HepG2 (cell line): ENCODE measurements around the gene HOXA6. TPM values are rescaled to one million over a fixed set of nuclear protein-coding genes. Genes with fewer than 3 reads are reported as not detected.

ENCODE experiments used
- ATF5 ChIP-seq: sonication (generic); formaldehyde crosslinking; IDR thresholded peaks from 2 replicates; pipeline ENCODE4 v1.4.0; 2020; ENCODE audit warnings: mild to moderate bottlenecking, low read depth, missing genetic modification reagents
- BRCA1 ChIP-seq: sonication (generic); formaldehyde crosslinking; IDR thresholded peaks from 2 replicates; pipeline ENCODE4 v1.4.0; 2020; ENCODE audit warnings: missing genetic modification reagents
- EEA1 ChIP-seq: sonication (generic); formaldehyde crosslinking; IDR thresholded peaks from 2 replicates; pipeline ENCODE4 v1.5.1; 2020; ENCODE audit warnings: mild to moderate bottlenecking, missing genetic modification reagents, borderline replicate concordance
- NFYC ChIP-seq: IDR thresholded peaks from 2 replicates; pipeline ENCODE4 v1.6.1; 2016; ENCODE audit warnings: missing genetic modification reagents, missing compliant biosample characterization
- NKX3-1 ChIP-seq: sonication (generic); formaldehyde crosslinking; IDR thresholded peaks from 2 replicates; pipeline ENCODE4 v1.5.0; 2020; ENCODE audit warnings: missing genetic modification reagents
- PAXIP1 ChIP-seq: sonication (generic); formaldehyde crosslinking; conservative IDR thresholded peaks from 2 replicates; pipeline ENCODE4 v1.4.0; 2020; ENCODE audit warnings: mild to moderate bottlenecking, missing genetic modification reagents, moderate library complexity
- PHF20 ChIP-seq: sonication (generic); formaldehyde crosslinking; IDR thresholded peaks from 2 replicates; pipeline ENCODE4 v1.5.0; 2020; ENCODE audit warnings: mild to moderate bottlenecking, missing genetic modification reagents
- SOX6 ChIP-seq, 2 experiments: fragments of 450-650 bp in 1 of 2; sonication (generic) in 1 of 2; formaldehyde crosslinking in 1 of 2; IDR thresholded peaks; 2 replicates each; pipeline versions ENCODE4 v1.4.0 to v1.6.1; 2017 to 2020; ENCODE audit warnings: antibody characterized with exemption in 1 of 2, mild to moderate bottlenecking in 1 of 2, missing genetic modification reagents in 1 of 2
- SP140L ChIP-seq: sonication (generic); formaldehyde crosslinking; IDR thresholded peaks from 2 replicates; pipeline ENCODE4 v1.4.0; 2020; ENCODE audit warnings: missing genetic modification reagents, borderline replicate concordance
- THAP8 ChIP-seq: sonication (generic); formaldehyde crosslinking; IDR thresholded peaks from 2 replicates; pipeline ENCODE4 v1.5.1; 2020; ENCODE audit warnings: missing genetic modification reagents, mild to moderate bottlenecking, borderline replicate concordance
- ZBTB39 ChIP-seq: sonication (generic); formaldehyde crosslinking; IDR thresholded peaks from 2 replicates; pipeline ENCODE4 v1.5.0; 2020; ENCODE audit warnings: missing genetic modification reagents
- ZNF333 ChIP-seq: sonication (generic); formaldehyde crosslinking; IDR thresholded peaks from 2 replicates; pipeline ENCODE4 v1.4.0; 2020; ENCODE audit warnings: mild to moderate bottlenecking, missing genetic modification reagents, borderline replicate concordance
- ZNF577 ChIP-seq: sonication (generic); formaldehyde crosslinking; IDR thresholded peaks from 2 replicates; pipeline ENCODE4 v1.4.0; 2020; ENCODE audit warnings: mild to moderate bottlenecking, low read depth, missing genetic modification reagents, borderline replicate concordance
- ZNF687 ChIP-seq: sonication (generic); formaldehyde crosslinking; IDR thresholded peaks from 2 replicates; pipeline ENCODE4 v1.5.1; 2020; ENCODE audit warnings: mild to moderate bottlenecking, missing genetic modification reagents, moderate library complexity
- ZNF747 ChIP-seq: sonication (generic); formaldehyde crosslinking; IDR thresholded peaks from 2 replicates; pipeline ENCODE4 v1.8.1; 2023; ENCODE audit warnings: missing genetic modification reagents, mild to moderate bottlenecking, borderline replicate concordance
- ZNF768 ChIP-seq: sonication (generic); formaldehyde crosslinking; IDR thresholded peaks from 2 replicates; pipeline ENCODE4 v1.4.0; 2020; ENCODE audit warnings: missing genetic modification reagents
- ZSCAN22 ChIP-seq: sonication (generic); formaldehyde crosslinking; IDR thresholded peaks from 2 replicates; pipeline ENCODE4 v1.4.0; 2020; ENCODE audit warnings: mild to moderate bottlenecking, missing genetic modification reagents
- polyA plus RNA-seq, 8 experiments: library from polyadenylated mRNA; depleted of rRNA in 3 of 8; stranded (reverse) in 7 of 8; unstranded in 1 of 8; fragments of >200 nt; fragmentation: Illumina TruSeq in 4 of 8; extraction: Trizol in 4 of 8; gene quantifications; 2 replicates each; pipeline versions ENCODE4 v1.2.1 to v1.2.3, GENCODE V29; 2011 to 2016; ENCODE audit warnings: low read depth in 4 of 8, missing spikeins in 1 of 8, mixed read lengths in 1 of 8; ENCODE audit not compliant: insufficient read depth in 1 of 8
- total RNA-seq, 5 experiments: library from RNA; depleted of rRNA; stranded (reverse); fragments of >200 nt; fragmentation: Illumina TruSeq; extraction: Trizol; gene quantifications; 2 replicates each; pipeline ENCODE4 v1.2.3, GENCODE V29; 2016; ENCODE audit warnings: low read depth in 1 of 5

HOXA6 gene
- total and polyA plus RNA-seq, 2 of the 13 experiments (the other 11 are each of a cell fraction or from before 2014, with no cell fraction given) = 1.3 to 1.5 TPM

GRCh38 chr7:27129729-27130539 is 17.6 kb downstream of the HOXA6 start (continued):
- TF ChIP-seq ZNF687 = peak; percentile 68
- TF ChIP-seq ATF5 (CRISPR knock-in tag) = no peak
- TF ChIP-seq ZNF333 = no peak
- no peak for TF ChIP-seq THAP8 (CRISPR knock-in tag)
- TF ChIP-seq EEA1 = no peak
- TF ChIP-seq ZBTB39 = no peak
- no peak for TF ChIP-seq ZNF577 (CRISPR knock-in tag)
- 0 out of 2 replicates have a peak, but pooled peaks have one; percentile 28 for TF ChIP-seq ZNF768
- no peak for TF ChIP-seq NFYC
- no peak for TF ChIP-seq PHF20 (CRISPR knock-in tag)
- TF ChIP-seq BRCA1 = no peak
- no peak for TF ChIP-seq SOX6 (IDR thresholded peaks at IDR 0.05)
- TF ChIP-seq SOX6 (CRISPR knock-in tag; IDR thresholded peaks at IDR 0.05) = no peak
- TF ChIP-seq ZSCAN22 (CRISPR knock-in tag) = no peak
- no peak for TF ChIP-seq ZNF747 (CRISPR knock-in tag)
- no peak for TF ChIP-seq PAXIP1 (CRISPR knock-in tag)
- TF ChIP-seq NKX3-1 = peak; percentile 59; the same call in 1 of the 2 replicates
- no peak for TF ChIP-seq SP140L
